ENCODE data around the gene CD300LF. TPM values are rescaled to one million over a fixed set of nuclear protein-coding genes. Genes with fewer than 3 reads are reported as not detected.

The CD300LF gene
- polyA plus RNA-seq, 1 donor (not counting 4 experiments of a cell fraction or from before 2014, with no cell fraction given): not detected

DNA sequence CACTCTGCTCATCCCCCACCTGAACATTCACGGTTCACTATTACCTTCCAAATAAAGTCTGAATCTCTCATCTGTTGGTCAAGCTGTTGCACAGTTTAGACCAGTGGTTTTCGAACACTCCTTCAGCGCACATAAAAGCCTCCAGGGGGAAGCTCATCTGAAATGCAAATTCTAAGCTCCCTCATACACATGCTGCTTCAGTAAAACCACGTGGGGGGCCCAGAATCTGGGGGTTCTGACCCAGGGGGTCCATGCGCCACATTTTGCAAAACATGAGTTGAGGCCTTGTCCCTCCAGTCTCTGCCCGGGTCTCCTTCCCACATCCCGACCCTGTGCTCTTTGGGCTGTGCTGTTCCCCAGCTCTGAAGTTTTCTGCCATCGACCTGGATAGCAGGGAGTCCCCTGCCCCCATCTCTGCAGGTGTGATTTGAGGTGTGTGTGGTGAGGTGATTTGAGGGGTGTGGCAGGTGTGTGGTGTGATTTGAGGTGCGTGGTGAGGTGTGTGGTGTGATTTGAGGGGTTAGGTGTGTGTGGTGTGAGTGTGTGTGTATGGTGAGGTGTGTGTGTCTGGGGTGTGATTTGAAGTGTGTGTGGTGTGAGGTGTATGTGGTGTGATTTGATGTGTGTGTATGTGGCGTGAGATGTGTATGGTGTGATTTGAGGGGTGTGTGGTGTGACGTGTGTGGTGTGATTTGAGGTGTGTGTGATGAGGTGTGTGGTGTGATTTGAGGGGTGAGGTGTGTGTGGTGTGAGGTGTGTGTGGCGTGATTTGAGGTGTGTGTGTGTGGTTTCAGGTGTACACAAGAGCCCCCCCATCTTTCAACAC, 19.5 kb upstream of the CD300LF start:
- H3K4me1 ChIP-seq (ENCODE audit: control insufficient read depth, extremely low read depth, insufficient read depth, low read length): peaks cover 1% of the 10 kb centered on the region
- H3K4me3 ChIP-seq (ENCODE audit: control insufficient read depth in 2 of 3, extremely low read depth in 1 of 3, insufficient read depth in 2 of 3, low read depth in 1 of 3, low read length in 3 of 3): no peak overlapping the region
- dilution Hi-C loops (cut with MboI; ENCODE audit: extremely low pct_ligation_motif_present, low sequenced_read_pairs): no loop called here
- H3K9me1 ChIP-seq (ENCODE audit: control insufficient read depth, extremely low read depth, insufficient read depth, low read length): no peaks in the 10 kb centered on the region
- H4K20me1 ChIP-seq (ENCODE audit: control insufficient read depth, extremely low read depth, insufficient read depth, low read length): no peaks in the 10 kb centered on the region
- TF ChIP-seq, protein P1, sequence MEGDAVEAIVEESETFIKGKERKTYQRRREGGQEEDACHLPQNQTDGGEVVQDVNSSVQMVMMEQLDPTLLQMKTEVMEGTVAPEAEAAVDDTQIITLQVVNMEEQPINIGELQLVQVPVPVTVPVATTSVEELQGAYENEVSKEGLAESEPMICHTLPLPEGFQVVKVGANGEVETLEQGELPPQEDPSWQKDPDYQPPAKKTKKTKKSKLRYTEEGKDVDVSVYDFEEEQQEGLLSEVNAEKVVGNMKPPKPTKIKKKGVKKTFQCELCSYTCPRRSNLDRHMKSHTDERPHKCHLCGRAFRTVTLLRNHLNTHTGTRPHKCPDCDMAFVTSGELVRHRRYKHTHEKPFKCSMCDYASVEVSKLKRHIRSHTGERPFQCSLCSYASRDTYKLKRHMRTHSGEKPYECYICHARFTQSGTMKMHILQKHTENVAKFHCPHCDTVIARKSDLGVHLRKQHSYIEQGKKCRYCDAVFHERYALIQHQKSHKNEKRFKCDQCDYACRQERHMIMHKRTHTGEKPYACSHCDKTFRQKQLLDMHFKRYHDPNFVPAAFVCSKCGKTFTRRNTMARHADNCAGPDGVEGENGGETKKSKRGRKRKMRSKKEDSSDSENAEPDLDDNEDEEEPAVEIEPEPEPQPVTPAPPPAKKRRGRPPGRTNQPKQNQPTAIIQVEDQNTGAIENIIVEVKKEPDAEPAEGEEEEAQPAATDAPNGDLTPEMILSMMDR (optimal IDR thresholded peaks at IDR 0.05 in 1 of 3, IDR thresholded peaks at IDR 0.05 in 1 of 3, conservative IDR thresholded peaks at IDR 0.05 in 1 of 3; ENCODE audit: extremely low read depth in 1 of 3, insufficient read depth in 2 of 3, low read length in 3 of 3): no peak
- no peak for TF ChIP-seq EZH2 (IDR thresholded peaks at IDR 0.05; ENCODE audit: low read length)
- H3K27me3 ChIP-seq (ENCODE audit: control insufficient read depth, extremely low read depth, insufficient read depth, low read length): peaks cover 21% of the 10 kb centered on the region
- no peaks in the 10 kb centered on the region for H3K9me3 ChIP-seq (ENCODE audit: control insufficient read depth, low read depth, low read length)
- no peak overlapping the region for H3K4me2 ChIP-seq (ENCODE audit: control insufficient read depth, extremely low read depth, insufficient read depth, low read depth, low read length)
- H3K9ac ChIP-seq (ENCODE audit: control insufficient read depth, extremely low read depth, insufficient read depth, low read length): no peak overlapping the region
- H2AFZ ChIP-seq (ENCODE audit: control insufficient read depth, low read length): no peak overlapping the region
- FAIRE-seq (no peak), DNase-seq (ENCODE audit: low read depth, low spot score) (no peak)
- no peaks in the 10 kb centered on the region for H3K36me3 ChIP-seq (ENCODE audit: control insufficient read depth in 2 of 2, extremely low read depth in 1 of 2, insufficient read depth in 2 of 2, low read length in 2 of 2)
- H3K79me2 ChIP-seq (ENCODE audit: control insufficient read depth, insufficient read depth, low read length): no peaks in the 10 kb centered on the region
- no peak overlapping the region for H3K27ac ChIP-seq (ENCODE audit: control insufficient read depth, insufficient read depth, low read length)

DNA sequence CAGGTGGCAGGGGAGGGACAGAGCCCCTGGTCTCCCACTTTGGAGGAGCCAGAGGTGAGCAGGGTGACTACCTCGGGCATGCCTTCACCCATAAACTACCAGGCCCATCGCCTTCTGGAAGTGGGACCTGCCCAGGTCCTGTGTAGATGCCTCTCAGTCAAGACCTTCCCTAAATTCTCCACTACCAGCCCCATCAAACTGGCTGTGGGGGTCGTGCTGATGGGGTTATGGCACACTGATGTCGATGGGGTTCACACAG, 18.6 kb upstream of the CD300LF start:
- FAIRE-seq (no peak), DNase-seq (ENCODE audit: low read depth, low spot score) (no peak)
- no peaks in the 10 kb centered on the region for H4K20me1 ChIP-seq (ENCODE audit: control insufficient read depth, extremely low read depth, insufficient read depth, low read length)
- H3K27me3 ChIP-seq (ENCODE audit: control insufficient read depth, extremely low read depth, insufficient read depth, low read length): peaks cover 11% of the 10 kb centered on the region
- no peaks in the 10 kb centered on the region for H3K9me3 ChIP-seq (ENCODE audit: control insufficient read depth, low read depth, low read length)
- no peak overlapping the region for H3K9ac ChIP-seq (ENCODE audit: control insufficient read depth, extremely low read depth, insufficient read depth, low read length)
- TF ChIP-seq, protein P1 (optimal IDR thresholded peaks at IDR 0.05 in 1 of 3, IDR thresholded peaks at IDR 0.05 in 1 of 3, conservative IDR thresholded peaks at IDR 0.05 in 1 of 3; ENCODE audit: extremely low read depth in 1 of 3, insufficient read depth in 2 of 3, low read length in 3 of 3): no peak
- TF ChIP-seq EZH2 (IDR thresholded peaks at IDR 0.05; ENCODE audit: low read length): no peak
- dilution Hi-C loops (cut with MboI; ENCODE audit: extremely low pct_ligation_motif_present, low sequenced_read_pairs): no loop called here
- no peaks in the 10 kb centered on the region for H3K4me1 ChIP-seq (ENCODE audit: control insufficient read depth, extremely low read depth, insufficient read depth, low read length)
- no peaks in the 10 kb centered on the region for H3K36me3 ChIP-seq (ENCODE audit: control insufficient read depth in 2 of 2, extremely low read depth in 1 of 2, insufficient read depth in 2 of 2, low read length in 2 of 2)
- no peak overlapping the region for H3K27ac ChIP-seq (ENCODE audit: control insufficient read depth, insufficient read depth, low read length)
- no peaks in the 10 kb centered on the region for H3K9me1 ChIP-seq (ENCODE audit: control insufficient read depth, extremely low read depth, insufficient read depth, low read length)
- H3K4me3 ChIP-seq (ENCODE audit: control insufficient read depth in 2 of 3, extremely low read depth in 1 of 3, insufficient read depth in 2 of 3, low read depth in 1 of 3, low read length in 3 of 3): no peak overlapping the region
- H3K79me2 ChIP-seq (ENCODE audit: control insufficient read depth, insufficient read depth, low read length): no peaks in the 10 kb centered on the region
- no peak overlapping the region for H2AFZ ChIP-seq (ENCODE audit: control insufficient read depth, low read length)
- no peak overlapping the region for H3K4me2 ChIP-seq (ENCODE audit: control insufficient read depth, extremely low read depth, insufficient read depth, low read depth, low read length)

All from keratinocyte (primary cell).